Activated naive CD8-positive, alpha-beta T cell treated with anti-CD3 and anti-CD28 coated beads for 36 hours (primary cell): ENCODE measurements around the gene EPN3. TPM values are rescaled to one million over a fixed set of nuclear protein-coding genes. Genes with fewer than 3 reads are reported as not detected.
A peak's percentile ranks its signal among the peaks of the same experiment; 100 is the strongest.

Experiments used
- DNase-seq: peaks from one replicate; pipeline ENCODE4 v3.0.0; 2021
- H3K27ac Mint-ChIP-seq: one replicate; pipeline ENCODE4 v1.8.0; 2022; ENCODE audit warnings: mild to moderate bottlenecking, moderate library complexity, mixed read lengths
- H3K27me3 Mint-ChIP-seq: one replicate; pipeline ENCODE4 v1.8.0; 2022; ENCODE audit warnings: mild to moderate bottlenecking, mixed read lengths
- H3K36me3 Mint-ChIP-seq: one replicate; pipeline ENCODE4 v1.8.0; 2021; ENCODE audit warnings: mild to moderate bottlenecking, mixed read lengths
- H3K4me1 Mint-ChIP-seq: one replicate; pipeline ENCODE4 v1.8.0; 2021; ENCODE audit warnings: mixed read lengths
- H3K4me3 Mint-ChIP-seq: one replicate; pipeline ENCODE4 v1.8.0; 2022; ENCODE audit warnings: mild to moderate bottlenecking, moderate library complexity, mixed read lengths
- H3K9me3 Mint-ChIP-seq: one replicate; pipeline ENCODE4 v1.8.0; 2022; ENCODE audit warnings: mixed read lengths
- total RNA-seq, 2 experiments: library from RNA; stranded (reverse); gene quantifications; one replicate each; pipeline ENCODE4 v1.2.3, GENCODE V29; 2021

The EPN3 gene
- total RNA-seq = not detected

DNA sequence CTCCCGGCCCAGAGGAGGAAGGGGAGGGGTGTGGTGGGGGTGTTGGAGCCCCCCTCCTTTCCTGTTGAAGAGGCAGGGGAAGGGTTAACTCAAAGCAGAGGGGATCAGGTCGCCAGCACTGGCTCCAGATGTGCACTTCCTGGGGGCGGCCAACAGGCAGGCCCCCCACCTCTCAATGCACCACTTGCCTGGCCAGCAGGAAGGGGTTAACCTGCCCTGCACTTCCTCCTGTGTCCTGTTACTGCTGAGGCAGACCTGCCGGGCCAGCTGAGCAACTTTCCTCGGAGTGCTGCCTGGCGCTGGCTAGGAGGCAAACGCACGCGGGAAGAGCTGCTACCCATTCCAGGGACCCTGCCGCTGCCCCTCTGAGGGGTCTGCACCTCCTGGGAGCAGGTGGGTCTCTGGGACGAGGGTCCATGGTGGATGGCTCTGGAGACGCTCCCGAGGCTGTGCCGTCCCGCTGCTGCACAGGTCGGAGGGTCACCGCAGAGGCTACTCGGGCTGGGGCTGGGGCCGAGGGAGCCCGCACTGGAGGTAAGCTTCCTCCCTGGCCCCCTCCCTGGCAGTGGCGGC lies at the start of gene EPN3:
EPN3 (plus strand) TSS at position 284 of the 573 bp plus-strand sequence. CDS start 3,822 bp downstream, outside the sequence.
- Mint-ChIP-seq H3K4me3 (no peak within 1 kb of the TSS), H3K27me3 (peaks cover 67% of the 10 kb centered on the region), H3K4me1 (peaks cover 13% of the 10 kb centered on the region), H3K27ac (no peak within 1 kb of the TSS), H3K9me3 (no peaks in the 10 kb centered on the region), H3K36me3 (no peaks in the 10 kb centered on the region)
- no peak for DNase-seq

DNA sequence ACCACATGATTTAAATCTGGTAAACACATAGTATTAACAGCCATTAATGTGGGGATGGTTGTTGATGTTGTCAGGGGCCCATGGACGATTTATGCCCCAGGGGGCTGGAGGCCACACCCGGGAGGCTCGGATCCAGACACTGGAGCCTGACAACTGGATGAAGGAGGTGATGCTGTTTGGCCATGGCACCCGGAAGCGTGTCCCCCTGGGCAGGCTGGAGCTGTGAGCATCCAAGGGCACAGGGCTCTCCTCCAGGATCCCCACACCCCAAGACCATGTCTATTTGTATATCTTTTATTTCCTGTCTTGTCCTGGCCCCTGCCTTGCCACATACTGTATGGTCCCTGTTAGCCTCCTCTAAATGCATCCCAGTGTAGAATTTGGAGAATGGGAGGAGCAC lies 49.3 kb upstream of the EPN3 start:
- no peak for DNase-seq
- Mint-ChIP-seq H3K4me1 (peaks cover 22% of the 10 kb centered on the region), H3K4me3 (no peak overlapping the region), H3K27me3 (no peaks in the 10 kb centered on the region), H3K27ac (no peak overlapping the region), H3K9me3 (no peaks in the 10 kb centered on the region), H3K36me3 (peaks cover 17% of the 10 kb centered on the region)

DNA sequence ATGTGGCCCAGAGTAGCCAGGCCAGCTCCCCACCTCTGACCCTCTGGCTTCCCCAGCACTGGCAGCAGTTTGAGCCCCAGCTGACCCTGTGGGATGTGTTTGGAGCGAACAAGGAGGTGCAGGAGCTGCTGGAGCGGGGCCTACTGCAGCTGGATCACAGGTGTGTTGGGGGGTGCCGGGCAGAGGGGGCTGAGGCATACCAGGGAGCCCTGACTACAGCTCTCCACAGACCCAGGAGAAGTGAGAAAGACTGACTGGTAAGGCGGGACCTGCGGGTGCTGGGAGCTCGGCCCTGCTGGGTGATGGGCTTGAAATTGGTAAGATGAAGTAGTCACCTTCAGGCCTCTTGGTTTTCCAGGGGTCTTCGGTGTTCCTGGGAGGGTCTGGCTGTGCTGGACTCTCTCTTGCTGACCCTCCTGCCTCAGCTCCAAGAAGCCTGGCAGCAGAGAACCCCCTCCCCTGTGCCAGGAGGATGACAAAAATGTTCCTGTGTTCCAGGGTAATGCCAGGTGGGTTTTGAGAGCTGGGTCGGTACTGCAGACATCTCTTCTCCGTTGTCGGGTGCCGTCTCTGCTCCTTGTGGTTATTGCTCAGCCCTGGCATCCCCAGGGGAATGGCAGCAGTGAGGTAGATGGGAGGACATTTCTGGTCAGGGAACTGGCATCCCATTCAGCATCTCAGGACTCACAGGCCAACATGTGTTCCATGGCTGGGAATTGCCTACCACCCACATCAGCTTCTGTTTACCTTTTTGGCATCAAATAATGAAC lies 48.0 kb upstream of the EPN3 start:
- Mint-ChIP-seq H3K9me3 (no peaks in the 10 kb centered on the region), H3K27me3 (no peaks in the 10 kb centered on the region), H3K4me3 (no peak overlapping the region), H3K4me1 (peaks cover 19% of the 10 kb centered on the region), H3K27ac (no peak overlapping the region), H3K36me3 (peaks cover 16% of the 10 kb centered on the region)
- no peak for DNase-seq

DNA sequence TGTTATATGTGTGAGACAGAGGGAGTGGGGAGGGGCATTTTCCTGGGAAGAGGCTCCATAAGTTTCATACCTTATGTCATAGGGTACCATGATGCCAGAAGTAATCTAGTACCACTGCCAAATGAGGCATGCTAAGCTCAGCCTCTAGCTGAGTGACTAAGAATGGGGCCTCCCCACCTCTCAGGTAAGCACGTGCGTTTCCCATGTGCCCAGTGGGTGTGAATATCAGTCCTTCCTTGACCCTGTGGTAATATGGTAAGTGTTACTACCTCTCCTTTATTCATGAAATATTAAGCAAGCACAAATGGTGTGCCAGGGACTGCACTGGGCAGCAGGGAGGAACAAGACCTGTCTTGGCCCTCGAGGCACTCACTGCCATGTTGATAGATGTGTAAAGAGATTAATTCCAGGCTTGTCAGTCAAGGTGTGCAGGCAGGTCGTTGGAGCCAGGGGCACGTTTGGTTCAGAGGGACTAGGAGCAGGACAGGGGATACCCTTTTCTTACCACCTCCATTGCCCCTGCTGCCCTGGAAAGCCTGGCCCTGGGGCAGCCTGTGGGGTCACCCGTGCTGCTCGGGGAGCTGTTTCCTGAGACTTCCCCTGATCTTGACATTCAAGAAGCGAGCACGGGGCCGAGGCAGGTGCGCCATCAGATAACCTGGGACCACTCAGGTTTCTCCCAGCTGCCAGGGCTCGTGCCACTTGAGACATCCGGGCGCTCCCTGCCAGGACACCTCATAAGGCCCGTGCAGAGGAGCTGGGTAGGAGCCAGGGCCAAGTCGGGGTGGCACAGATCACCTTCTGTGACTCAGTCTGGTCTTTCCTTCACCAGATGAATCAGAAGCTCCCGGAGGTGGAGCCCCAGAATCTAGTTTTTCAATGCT lies 45.1 kb upstream of the EPN3 start:
- no peak overlapping the region for H3K27ac Mint-ChIP-seq
- no peak overlapping the region for H3K4me3 Mint-ChIP-seq
- no peak for DNase-seq

DNA sequence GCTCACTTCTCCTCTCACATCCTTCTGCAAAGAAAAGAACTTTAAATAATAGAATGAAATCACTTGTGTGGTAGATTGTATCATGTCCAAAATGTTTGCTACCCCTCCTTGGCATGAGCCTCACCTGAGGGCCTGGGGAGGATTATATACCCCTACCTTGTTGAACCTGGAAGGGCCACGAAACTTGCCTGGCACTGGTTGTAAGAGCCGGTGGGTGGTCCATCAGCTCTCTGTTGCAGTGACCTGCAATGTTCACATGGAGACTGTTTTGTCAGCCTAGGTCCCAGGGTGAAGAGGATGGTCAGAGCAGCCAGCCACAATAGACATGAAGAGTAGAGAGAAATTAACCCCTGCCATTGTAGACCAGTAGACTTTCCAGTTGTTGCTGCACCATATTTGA lies 43.7 kb upstream of the EPN3 start:
- no peak for DNase-seq
- no peaks in the 10 kb centered on the region for H3K9me3 Mint-ChIP-seq
- H3K4me3 Mint-ChIP-seq = no peak overlapping the region
- peaks cover 8% of the 10 kb centered on the region for H3K36me3 Mint-ChIP-seq
- H3K27ac Mint-ChIP-seq = peak overlapping the region; percentile 53
- H3K27me3 Mint-ChIP-seq = no peaks in the 10 kb centered on the region
- H3K4me1 Mint-ChIP-seq = no peaks in the 10 kb centered on the region

More for the DNA sequence above, 45.1 kb upstream of the EPN3 start:
- H3K4me1 Mint-ChIP-seq = peaks cover 3% of the 10 kb centered on the region
- H3K36me3 Mint-ChIP-seq = peaks cover 11% of the 10 kb centered on the region
- H3K27me3 Mint-ChIP-seq = no peaks in the 10 kb centered on the region
- no peaks in the 10 kb centered on the region for H3K9me3 Mint-ChIP-seq

DNA sequence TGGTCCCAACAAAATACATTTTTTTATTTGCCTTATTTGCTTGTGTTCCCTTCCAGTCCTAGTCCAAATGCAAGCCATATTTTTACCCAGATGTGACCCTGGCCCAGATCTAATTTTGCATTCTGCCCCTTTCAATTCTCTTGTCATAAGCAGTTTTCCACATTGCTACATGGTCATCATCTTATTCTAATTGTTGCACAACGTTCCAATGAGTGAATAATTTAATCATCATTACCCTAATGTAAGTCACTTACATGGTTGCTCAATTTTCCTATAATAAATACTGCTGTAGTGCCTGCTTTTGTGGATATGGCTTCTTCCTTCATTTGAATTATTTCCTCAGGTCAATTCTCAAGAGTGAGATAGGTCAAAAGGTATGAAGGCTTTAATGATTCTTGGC lies 41.0 kb upstream of the EPN3 start:
- no peak overlapping the region for H3K27ac Mint-ChIP-seq

DNA sequence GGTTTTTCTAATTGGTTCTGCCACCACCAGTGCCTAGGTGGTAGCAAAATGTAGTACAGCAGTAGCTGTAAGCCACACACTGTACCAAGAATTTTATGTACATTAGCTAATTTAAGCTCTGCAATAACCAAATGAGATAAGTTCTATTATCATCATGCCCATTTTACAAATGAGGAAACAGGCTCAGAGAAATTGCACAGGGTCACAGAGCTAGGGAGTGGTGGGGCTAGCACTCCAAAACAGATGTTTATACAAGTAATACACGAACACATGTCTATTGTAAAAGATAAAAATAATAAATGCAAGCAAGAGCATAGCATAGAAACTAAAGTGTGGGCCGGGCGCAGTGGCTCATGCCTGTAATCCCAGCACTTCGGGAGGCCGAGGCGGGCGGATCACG lies 40.3 kb upstream of the EPN3 start:
- Mint-ChIP-seq H3K27ac (no peak overlapping the region), H3K27me3 (no peaks in the 10 kb centered on the region), H3K4me3 (no peak overlapping the region), H3K4me1 (no peaks in the 10 kb centered on the region), H3K9me3 (no peaks in the 10 kb centered on the region), H3K36me3 (no peaks in the 10 kb centered on the region)
- no peak for DNase-seq

More for the DNA sequence above, 41.0 kb upstream of the EPN3 start:
- Mint-ChIP-seq H3K9me3 (no peaks in the 10 kb centered on the region), H3K4me1 (no peaks in the 10 kb centered on the region), H3K27me3 (no peaks in the 10 kb centered on the region), H3K4me3 (no peak overlapping the region), H3K36me3 (no peaks in the 10 kb centered on the region)
- no peak for DNase-seq

DNA sequence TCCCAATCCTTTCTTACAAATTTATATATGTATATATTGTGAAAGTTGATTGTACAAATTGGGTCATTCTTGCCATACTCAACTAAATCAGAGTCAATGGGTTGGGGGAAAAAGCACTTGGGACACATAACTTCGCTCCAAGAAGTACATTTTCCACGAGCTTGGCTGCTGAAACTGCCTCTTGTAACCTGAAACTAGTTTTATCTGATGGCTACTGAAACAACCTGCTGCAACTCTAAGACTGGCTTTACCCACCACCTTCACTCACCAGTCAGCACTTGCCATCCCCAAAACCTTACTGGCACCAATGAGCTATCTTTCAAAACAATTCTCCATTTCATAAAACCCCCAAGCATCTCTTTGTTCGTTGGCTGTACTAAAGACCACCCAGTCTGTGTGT lies 38.8 kb upstream of the EPN3 start:
- no peaks in the 10 kb centered on the region for H3K4me1 Mint-ChIP-seq
- no peaks in the 10 kb centered on the region for H3K9me3 Mint-ChIP-seq
- no peak overlapping the region for H3K27ac Mint-ChIP-seq
- H3K36me3 Mint-ChIP-seq = no peaks in the 10 kb centered on the region
- H3K27me3 Mint-ChIP-seq = no peaks in the 10 kb centered on the region
- H3K4me3 Mint-ChIP-seq = no peak overlapping the region
- DNase-seq = no peak

DNA sequence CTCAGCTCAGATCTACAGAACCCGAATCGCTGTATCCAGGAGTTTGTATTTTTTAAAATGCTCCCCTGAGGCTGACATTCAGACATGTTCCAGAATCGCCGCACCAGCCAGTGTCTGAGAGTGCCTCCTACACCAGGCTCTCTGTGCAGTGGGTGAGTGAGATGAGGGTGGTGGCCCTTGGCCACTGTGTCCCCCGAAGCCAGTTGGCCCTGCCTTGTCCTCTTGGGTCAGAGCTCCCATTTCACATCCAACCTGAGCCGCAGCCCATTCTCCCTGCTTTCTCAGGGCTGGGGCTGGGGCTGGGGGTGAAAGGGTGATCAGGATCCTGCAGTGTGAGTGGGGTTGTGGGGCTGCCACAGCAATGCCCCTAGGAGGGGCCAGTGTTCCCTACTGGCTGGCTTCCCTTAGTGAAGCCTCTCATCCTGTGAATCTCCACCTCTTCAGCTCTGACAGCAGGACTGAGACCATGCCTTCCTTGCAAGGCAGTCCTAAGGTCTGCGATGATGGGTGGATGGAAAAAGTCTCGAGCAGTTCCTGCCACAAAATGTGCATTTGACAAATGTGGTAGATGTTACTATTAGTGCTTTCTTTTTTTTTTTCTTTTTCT lies 37.2 kb upstream of the EPN3 start:
- Mint-ChIP-seq H3K9me3 (no peaks in the 10 kb centered on the region), H3K4me1 (no peaks in the 10 kb centered on the region), H3K27ac (no peak overlapping the region), H3K36me3 (no peaks in the 10 kb centered on the region), H3K27me3 (no peaks in the 10 kb centered on the region), H3K4me3 (no peak overlapping the region)
- DNase-seq = no peak

DNA sequence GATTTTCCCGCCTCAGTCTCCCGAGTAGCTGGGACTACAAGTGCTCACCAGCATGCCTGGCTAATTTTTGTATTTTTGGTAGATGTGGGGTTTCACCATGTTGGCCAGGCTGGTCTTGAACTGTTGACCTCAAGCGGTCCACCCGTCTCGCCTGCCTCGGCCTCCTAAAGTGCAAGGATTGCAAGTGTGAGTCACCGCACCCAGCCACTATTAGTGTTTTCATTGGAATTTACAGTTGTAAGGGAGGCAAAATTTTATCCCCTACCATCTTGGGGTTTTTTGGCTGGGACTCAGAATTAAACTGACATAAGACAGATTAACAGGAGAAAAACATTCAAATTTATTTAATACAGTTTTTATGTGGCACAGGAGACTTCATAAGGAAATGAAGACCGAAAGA lies 36.6 kb upstream of the EPN3 start:
- Mint-ChIP-seq H3K4me1 (no peaks in the 10 kb centered on the region), H3K27me3 (no peaks in the 10 kb centered on the region), H3K27ac (no peak overlapping the region), H3K36me3 (no peaks in the 10 kb centered on the region), H3K4me3 (no peak overlapping the region), H3K9me3 (no peaks in the 10 kb centered on the region)
- DNase-seq = no peak

DNA sequence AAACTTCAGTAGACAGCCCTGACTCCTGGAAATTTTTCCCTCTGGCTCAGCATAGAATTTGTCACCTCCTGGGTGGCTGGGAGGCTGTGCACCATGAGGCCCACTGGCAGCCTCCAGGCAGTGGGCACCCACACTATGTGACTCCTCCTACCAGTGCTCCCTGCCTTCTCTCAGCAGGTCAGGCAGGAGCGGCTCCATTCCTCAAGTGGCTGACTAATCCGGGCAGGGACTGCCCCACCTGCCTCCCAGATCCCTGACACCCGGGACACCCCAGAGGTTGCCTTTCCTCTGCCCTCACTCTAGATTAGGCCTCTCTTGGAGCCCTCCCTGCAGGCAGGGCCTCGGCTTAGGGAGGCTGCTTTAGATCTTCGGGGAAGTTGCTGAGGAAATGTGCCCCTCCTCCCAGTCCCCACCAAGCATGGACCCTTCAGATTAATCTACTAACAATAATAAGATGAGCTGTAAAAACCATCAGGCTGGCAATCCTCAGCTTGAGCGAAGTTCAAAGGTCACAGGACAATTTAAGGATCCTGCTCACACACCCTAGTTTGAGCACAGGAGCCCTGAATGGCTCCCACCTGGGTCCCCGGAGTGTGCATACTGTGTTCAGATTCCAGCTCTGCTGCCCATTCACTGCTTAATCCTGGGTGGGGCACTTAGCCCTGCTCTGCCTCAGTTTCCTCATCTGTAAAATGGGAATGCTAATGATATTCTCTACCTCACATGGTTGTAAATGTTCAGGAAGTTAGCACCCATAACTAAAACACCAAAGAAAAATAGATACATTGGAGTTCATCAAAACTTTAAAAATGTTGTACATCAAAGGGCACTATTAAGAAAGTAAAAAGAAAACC lies 34.3 kb upstream of the EPN3 start:
- no peak overlapping the region for H3K27ac Mint-ChIP-seq
- DNase-seq = no peak
- H3K9me3 Mint-ChIP-seq = no peaks in the 10 kb centered on the region
- no peaks in the 10 kb centered on the region for H3K4me1 Mint-ChIP-seq
- no peaks in the 10 kb centered on the region for H3K36me3 Mint-ChIP-seq
- H3K27me3 Mint-ChIP-seq = no peaks in the 10 kb centered on the region
- no peak overlapping the region for H3K4me3 Mint-ChIP-seq

DNA sequence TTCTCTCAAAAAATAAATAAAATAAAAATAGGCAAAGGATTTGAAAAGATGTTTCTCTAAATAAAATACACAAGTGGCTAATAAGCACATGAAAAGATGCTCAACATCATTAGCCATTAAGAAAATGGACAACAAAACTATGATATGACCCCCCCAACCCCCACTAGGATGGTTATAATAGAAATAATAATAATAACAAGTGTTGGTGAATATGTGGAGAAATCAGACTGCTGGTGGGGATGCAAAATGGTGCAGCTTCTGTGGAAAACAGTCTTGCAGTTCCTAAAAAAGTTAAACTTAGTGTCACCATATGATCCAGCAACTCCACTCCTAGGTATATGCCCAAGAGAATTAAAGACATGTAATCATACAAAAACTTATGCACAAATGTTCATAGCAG lies 33.3 kb upstream of the EPN3 start:
- no peaks in the 10 kb centered on the region for H3K9me3 Mint-ChIP-seq
- no peak overlapping the region for H3K4me3 Mint-ChIP-seq
- no peak overlapping the region for H3K27ac Mint-ChIP-seq
- no peaks in the 10 kb centered on the region for H3K36me3 Mint-ChIP-seq
- no peaks in the 10 kb centered on the region for H3K27me3 Mint-ChIP-seq
- peaks cover 5% of the 10 kb centered on the region for H3K4me1 Mint-ChIP-seq
- DNase-seq = no peak

DNA sequence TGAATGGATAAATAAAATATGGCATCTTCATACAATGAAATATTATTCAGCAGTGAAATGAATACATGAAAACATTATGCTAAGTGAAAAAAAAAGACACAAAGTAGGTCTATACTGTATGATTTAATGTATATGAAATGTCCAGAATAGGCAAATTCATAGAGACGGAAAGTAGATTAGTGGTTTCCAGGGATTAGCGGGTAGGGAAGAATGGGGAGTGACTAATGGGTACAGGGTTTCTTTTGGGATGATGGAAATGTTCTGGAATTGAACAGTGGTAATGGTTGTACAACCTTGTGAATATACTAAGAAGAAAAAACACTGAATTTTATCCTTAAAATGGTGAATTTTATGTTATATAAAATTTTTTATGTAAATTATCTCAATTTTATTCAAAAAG lies 32.8 kb upstream of the EPN3 start:
- Mint-ChIP-seq H3K27me3 (no peaks in the 10 kb centered on the region), H3K27ac (no peak overlapping the region), H3K4me3 (no peak overlapping the region), H3K4me1 (peaks cover 8% of the 10 kb centered on the region), H3K9me3 (no peaks in the 10 kb centered on the region), H3K36me3 (no peaks in the 10 kb centered on the region)
- DNase-seq = no peak

DNA sequence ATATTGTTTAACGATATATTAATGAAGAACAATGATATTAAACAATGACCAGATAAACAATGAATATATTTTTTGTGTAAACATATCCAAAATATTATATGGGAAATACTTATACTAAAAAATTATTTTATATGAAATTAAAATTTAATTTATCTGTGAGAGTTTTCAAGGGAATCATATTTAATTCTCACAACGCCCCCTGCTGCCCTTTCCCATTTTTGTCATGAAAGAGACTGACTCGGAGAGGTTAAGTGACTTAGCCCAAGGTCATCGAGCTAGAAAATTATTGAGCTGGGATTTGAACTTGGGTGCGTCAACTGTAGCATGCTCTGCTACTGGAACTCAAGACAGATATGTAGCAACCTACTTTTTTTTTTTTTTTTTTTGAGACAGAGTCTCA lies 31.5 kb upstream of the EPN3 start:
- no peak overlapping the region for H3K27ac Mint-ChIP-seq
- no peak for DNase-seq
- no peaks in the 10 kb centered on the region for H3K9me3 Mint-ChIP-seq
- H3K4me3 Mint-ChIP-seq = no peak overlapping the region
- H3K4me1 Mint-ChIP-seq = peaks cover 9% of the 10 kb centered on the region
- no peaks in the 10 kb centered on the region for H3K36me3 Mint-ChIP-seq
- no peaks in the 10 kb centered on the region for H3K27me3 Mint-ChIP-seq
